ENCODE measurements around the gene ORC5. TPM values are rescaled to one million over a fixed set of nuclear protein-coding genes. Genes with fewer than 3 reads are reported as not detected.
"Not testable (repeated sequence)": the region's sequence is repeated elsewhere in the genome, so short reads cannot be mapped to it uniquely, and the experiment has no call there.

The ORC5 gene
- total and polyA plus RNA-seq, 4 donors = 6.5 to 53.6 (median 13.9) TPM

DNA sequence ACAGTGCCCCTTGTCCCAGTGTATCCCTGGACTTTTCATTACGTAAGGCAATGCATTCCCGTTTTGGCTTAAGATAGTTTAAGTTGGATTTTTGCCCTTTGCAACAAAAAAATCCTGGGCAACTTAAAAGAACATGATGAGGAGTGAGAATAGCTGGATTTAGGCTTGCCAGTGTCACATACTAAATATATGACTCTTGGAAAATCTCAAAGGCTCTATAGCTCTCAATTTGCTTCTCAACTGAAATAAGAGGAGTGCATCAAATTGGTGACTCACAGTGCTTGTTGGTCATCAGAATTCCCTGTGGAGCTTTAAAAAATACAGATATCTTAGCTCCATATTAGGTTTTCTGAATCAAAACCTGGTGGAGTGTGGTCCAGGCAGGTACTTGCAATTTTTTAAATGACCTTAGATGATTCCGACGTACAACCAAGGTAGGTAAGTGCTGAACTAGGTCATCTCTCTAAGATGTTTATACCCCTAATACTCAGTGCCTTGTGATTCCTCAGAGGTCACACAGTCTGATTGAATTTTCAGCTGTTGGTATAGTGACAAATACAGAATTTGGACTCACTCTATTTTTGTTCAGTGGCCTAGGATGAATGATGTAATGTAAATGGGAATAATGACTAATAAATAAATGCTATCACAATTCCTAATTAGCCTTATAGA lies 33.9 kb upstream of the ORC5 start:
- WGBS, 2 donors = 81 to 93% methylated on average over 4 of the region's 4 CpGs
- DNase-seq = peak in 2 of 3 donors; percentile 67 to 72
- no peak overlapping the region for H3K27ac ChIP-seq (ENCODE audit: low read depth in 1 of 2, low read length in 1 of 2)
- TF ChIP-seq, protein P1, sequence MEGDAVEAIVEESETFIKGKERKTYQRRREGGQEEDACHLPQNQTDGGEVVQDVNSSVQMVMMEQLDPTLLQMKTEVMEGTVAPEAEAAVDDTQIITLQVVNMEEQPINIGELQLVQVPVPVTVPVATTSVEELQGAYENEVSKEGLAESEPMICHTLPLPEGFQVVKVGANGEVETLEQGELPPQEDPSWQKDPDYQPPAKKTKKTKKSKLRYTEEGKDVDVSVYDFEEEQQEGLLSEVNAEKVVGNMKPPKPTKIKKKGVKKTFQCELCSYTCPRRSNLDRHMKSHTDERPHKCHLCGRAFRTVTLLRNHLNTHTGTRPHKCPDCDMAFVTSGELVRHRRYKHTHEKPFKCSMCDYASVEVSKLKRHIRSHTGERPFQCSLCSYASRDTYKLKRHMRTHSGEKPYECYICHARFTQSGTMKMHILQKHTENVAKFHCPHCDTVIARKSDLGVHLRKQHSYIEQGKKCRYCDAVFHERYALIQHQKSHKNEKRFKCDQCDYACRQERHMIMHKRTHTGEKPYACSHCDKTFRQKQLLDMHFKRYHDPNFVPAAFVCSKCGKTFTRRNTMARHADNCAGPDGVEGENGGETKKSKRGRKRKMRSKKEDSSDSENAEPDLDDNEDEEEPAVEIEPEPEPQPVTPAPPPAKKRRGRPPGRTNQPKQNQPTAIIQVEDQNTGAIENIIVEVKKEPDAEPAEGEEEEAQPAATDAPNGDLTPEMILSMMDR (IDR thresholded peaks at IDR 0.05; ENCODE audit: control extremely low read depth, extremely low read depth) = no peak
- H3K9ac ChIP-seq (ENCODE audit: insufficient read depth in 1 of 2, low read length in 2 of 2) = no peak overlapping the region
- no peaks in the 10 kb centered on the region for H3K36me3 ChIP-seq (ENCODE audit: control insufficient read depth in 4 of 4, insufficient read depth in 4 of 4, low read length in 4 of 4)
- H3K4me1 ChIP-seq (ENCODE audit: control insufficient read depth in 5 of 5, insufficient read depth in 5 of 5, low read length in 5 of 5) = peaks cover 0 to 38% (median 3%) of the 10 kb centered on the region in 5 donors
- no peak overlapping the region for H3K4me3 ChIP-seq
- H3K27me3 ChIP-seq (ENCODE audit: control insufficient read depth in 3 of 3, insufficient read depth in 3 of 3, low read length in 2 of 3) = peaks cover 0 to 5% (median 0%) of the 10 kb centered on the region in 3 donors
- no peak for ATAC-seq (ENCODE audit: insufficient read depth, low FRiP score)
- H3K9me3 ChIP-seq (ENCODE audit: control insufficient read depth in 4 of 4, insufficient read depth in 3 of 4, low read length in 3 of 4) = no peaks in the 10 kb centered on the region

DNA sequence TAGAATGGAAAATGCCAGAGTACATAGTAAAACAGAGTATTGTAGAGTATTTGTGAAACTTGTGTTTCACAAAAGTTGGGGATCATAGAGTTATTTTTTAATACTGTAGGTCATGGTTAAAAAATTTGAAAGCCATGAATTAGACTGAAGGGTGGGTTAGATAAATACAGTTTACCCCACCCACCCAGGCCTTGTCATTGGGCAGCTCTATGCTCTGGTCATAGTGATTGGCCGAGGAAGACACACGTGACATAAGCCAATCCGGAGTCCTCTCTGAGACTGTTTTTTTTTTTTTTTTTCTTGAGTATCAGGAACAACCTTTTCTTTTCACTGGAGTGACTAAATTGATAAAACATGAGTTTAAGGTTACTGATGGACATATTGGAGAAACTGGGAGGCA lies 33.3 kb upstream of the ORC5 start:
- H3K9ac ChIP-seq (ENCODE audit: insufficient read depth in 1 of 2, low read length in 2 of 2) = no peak overlapping the region

DNA sequence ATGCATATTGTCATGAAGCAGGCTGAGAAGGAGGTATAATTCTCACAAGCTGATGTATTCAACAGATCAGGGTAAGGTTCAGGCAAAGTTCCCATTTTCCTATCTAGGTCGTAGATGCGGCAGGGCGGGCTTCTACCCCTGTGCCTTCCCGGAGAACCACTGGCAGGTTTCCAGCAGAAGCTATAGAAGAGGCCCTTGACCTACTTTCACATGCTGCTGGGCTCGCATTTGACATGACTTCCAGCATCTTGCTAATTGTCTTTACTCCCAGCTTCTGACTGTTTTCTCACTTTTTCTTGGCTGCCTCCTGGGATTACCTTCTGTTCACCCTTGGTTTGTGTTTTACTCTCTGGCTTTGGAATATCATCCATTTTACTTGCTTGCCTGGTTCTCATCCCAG lies 32.6 kb upstream of the ORC5 start:
- Histone ChIP-seq H3K36me3 (ENCODE audit: control insufficient read depth in 4 of 4, insufficient read depth in 4 of 4, low read length in 4 of 4) (no peaks in the 10 kb centered on the region), H3K27me3 (ENCODE audit: control insufficient read depth in 3 of 3, insufficient read depth in 3 of 3, low read length in 2 of 3) (peaks cover 0 to 5% (median 0%) of the 10 kb centered on the region in 3 donors), H3K4me1 (ENCODE audit: control insufficient read depth in 5 of 5, insufficient read depth in 5 of 5, low read length in 5 of 5) (peaks cover 0 to 38% (median 3%) of the 10 kb centered on the region in 5 donors), H3K9me3 (ENCODE audit: control insufficient read depth in 4 of 4, insufficient read depth in 3 of 4, low read length in 3 of 4) (no peaks in the 10 kb centered on the region), H3K9ac (ENCODE audit: insufficient read depth in 1 of 2, low read length in 2 of 2) (no peak overlapping the region), H3K4me3 (no peak overlapping the region), H3K27ac (ENCODE audit: low read depth in 1 of 2, low read length in 1 of 2) (no peak overlapping the region)
- DNase-seq (peak in 2 of 3 donors; percentile 21 to 37), ATAC-seq (ENCODE audit: insufficient read depth, low FRiP score) (no peak)
- WGBS, 2 donors = 56 to 73% methylated on average over 5 of the region's 5 CpGs
- TF ChIP-seq, protein P1 (IDR thresholded peaks at IDR 0.05; ENCODE audit: control extremely low read depth, extremely low read depth) = no peak

More for the DNA sequence above, 33.3 kb upstream of the ORC5 start:
- TF ChIP-seq, protein P1 (IDR thresholded peaks at IDR 0.05; ENCODE audit: control extremely low read depth, extremely low read depth) = no peak
- Histone ChIP-seq H3K36me3 (ENCODE audit: control insufficient read depth in 4 of 4, insufficient read depth in 4 of 4, low read length in 4 of 4) (no peaks in the 10 kb centered on the region), H3K4me1 (ENCODE audit: control insufficient read depth in 5 of 5, insufficient read depth in 5 of 5, low read length in 5 of 5) (peaks cover 0 to 38% (median 3%) of the 10 kb centered on the region in 5 donors), H3K9me3 (ENCODE audit: control insufficient read depth in 4 of 4, insufficient read depth in 3 of 4, low read length in 3 of 4) (no peaks in the 10 kb centered on the region), H3K4me3 (no peak overlapping the region), H3K27me3 (ENCODE audit: control insufficient read depth in 3 of 3, insufficient read depth in 3 of 3, low read length in 2 of 3) (peaks cover 0 to 5% (median 0%) of the 10 kb centered on the region in 3 donors), H3K27ac (ENCODE audit: low read depth in 1 of 2, low read length in 1 of 2) (no peak overlapping the region)
- DNase-seq (no peak), ATAC-seq (ENCODE audit: insufficient read depth, low FRiP score) (no peak)
- WGBS, 2 donors = 77 to 88% methylated on average over 3 of the region's 3 CpGs

DNA sequence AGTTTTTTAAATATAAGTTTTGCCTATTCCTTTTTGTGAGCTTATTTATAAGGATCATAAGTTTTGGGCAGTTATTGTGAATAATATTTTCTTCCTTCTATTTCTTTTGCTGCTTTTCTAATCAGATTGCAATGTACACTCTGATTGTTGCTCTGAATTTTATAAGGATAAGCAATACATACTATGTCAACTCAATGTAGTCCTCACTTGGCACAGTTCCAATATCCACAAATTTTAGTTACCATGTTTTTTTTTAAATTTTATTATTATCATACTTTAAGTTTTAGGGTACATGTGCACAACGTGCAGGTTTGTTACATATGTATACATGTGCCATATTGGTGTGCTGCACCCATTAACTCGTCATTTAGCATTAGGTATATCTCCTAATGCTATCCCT lies 27.2 kb upstream of the ORC5 start:
- not testable (repeated sequence) for H3K36me3 ChIP-seq (ENCODE audit: control insufficient read depth in 4 of 4, insufficient read depth in 4 of 4, low read length in 4 of 4); H3K4me3 ChIP-seq; ATAC-seq (ENCODE audit: insufficient read depth, low FRiP score); H3K27ac ChIP-seq (ENCODE audit: low read depth in 1 of 2, low read length in 1 of 2); H3K27me3 ChIP-seq (ENCODE audit: control insufficient read depth in 3 of 3, insufficient read depth in 3 of 3, low read length in 2 of 3); H3K9ac ChIP-seq (ENCODE audit: insufficient read depth in 1 of 2, low read length in 2 of 2); H3K9me3 ChIP-seq (ENCODE audit: control insufficient read depth in 4 of 4, insufficient read depth in 3 of 4, low read length in 3 of 4); DNase-seq
- 50 to 82% methylated on average over 1 to 2 of the region's 2 CpGs for WGBS, 2 donors
- H3K4me1 ChIP-seq (ENCODE audit: control insufficient read depth in 5 of 5, insufficient read depth in 5 of 5, low read length in 5 of 5) = peaks cover 0 to 19% (median 0%) of the 10 kb centered on the region in 5 donors

All from lung (tissue), 12 donors.